ENCODE measurements around the gene ODC1.
A peak's percentile ranks its signal among the peaks of the same experiment; 100 is the strongest.

ODC1 gene

GRCh38 chr2:10400978-10401951 is 46.9 kb downstream of the ODC1 start (continued):
- TF ChIP-seq ZNF624 (tag by site-specific recombination; IDR thresholded peaks at IDR 0.05), result no peak

- Histone ChIP-seq H3K4me1 (ENCODE audit: control insufficient read depth, insufficient read depth, low read length) (no peaks in the 10 kb centered on the region), H3K4me3 (ENCODE audit: low read depth, low read length) (no peak overlapping the region), H3K27ac (ENCODE audit: extremely low read depth, low read depth, low read length) (no peak overlapping the region), H3K36me3 (ENCODE audit: control insufficient read depth in 2 of 2, insufficient read depth in 1 of 2, low read length in 2 of 2) (no peaks in the 10 kb centered on the region), H3K9me3 (ENCODE audit: control insufficient read depth, insufficient read depth, low read depth, low read length) (no peaks in the 10 kb centered on the region)
- TF ChIP-seq HOXC10 (CRISPR knock-in tag; IDR thresholded peaks at IDR 0.05) (no peak), ZNF843 (tag by site-specific recombination; IDR thresholded peaks at IDR 0.05) (no peak), ZNF335 (tag by site-specific recombination; conservative IDR thresholded peaks at IDR 0.05) (no peak), ZNF292 (tag by site-specific recombination; IDR thresholded peaks at IDR 0.05; ENCODE audit: borderline replicate concordance, low read depth) (no peak), ZNF248 (tag by site-specific recombination; IDR thresholded peaks at IDR 0.05) (no peak), BCL11B (tag by site-specific recombination; IDR thresholded peaks at IDR 0.05; ENCODE audit: low read depth) (no peak), REST (tag by site-specific recombination; IDR thresholded peaks at IDR 0.05) (no peak), ZNF398 (tag by site-specific recombination; IDR thresholded peaks at IDR 0.05) (no peak), MEIS1 (CRISPR knock-in tag; IDR thresholded peaks at IDR 0.05; ENCODE audit: borderline replicate concordance) (no peak), ZNF174 (tag by site-specific recombination; IDR thresholded peaks at IDR 0.05) (no peak)
- CTCF ChIA-PET, result interaction anchor here (1.2 kb wide), 1 partner anchor 8 kb away, joined by 4 read pairs; no protein-coding TSS in a partner anchor
- POLR2A ChIA-PET, result no interaction called here
Measured at GRCh38 chr2:10400568-10400977, 47.6 kb downstream of the ODC1 start.

- TF ChIP-seq ZNF623 (tag by site-specific recombination; IDR thresholded peaks at IDR 0.05) (peak; percentile 78), HOXC10 (CRISPR knock-in tag; IDR thresholded peaks at IDR 0.05) (no peak)
- Histone ChIP-seq H3K4me3 (ENCODE audit: low read depth, low read length) (no peak overlapping the region), H3K27ac (ENCODE audit: extremely low read depth, low read depth, low read length) (no peak overlapping the region), H3K4me1 (ENCODE audit: control insufficient read depth, insufficient read depth, low read length) (no peaks in the 10 kb centered on the region), H3K9me3 (ENCODE audit: control insufficient read depth, insufficient read depth, low read depth, low read length) (no peaks in the 10 kb centered on the region), H3K36me3 (ENCODE audit: control insufficient read depth in 2 of 2, insufficient read depth in 1 of 2, low read length in 2 of 2) (no peaks in the 10 kb centered on the region)
- CTCF ChIA-PET, result interaction anchor here (1.2 kb wide), 1 partner anchor 9 kb away, joined by 4 read pairs; no protein-coding TSS in a partner anchor
- POLR2A ChIA-PET, result no interaction called here
Measured at GRCh38 chr2:10400002-10400401, 48.1 kb downstream of the ODC1 start.

GRCh38 chr2:10399358-10399757 is 48.8 kb downstream of the ODC1 start:
- H3K27ac ChIP-seq (ENCODE audit: extremely low read depth, low read depth, low read length), result no peak overlapping the region
- H3K9me3 ChIP-seq (ENCODE audit: control insufficient read depth, insufficient read depth, low read depth, low read length), result no peaks in the 10 kb centered on the region
- TF ChIP-seq ZNF416 (tag by site-specific recombination; IDR thresholded peaks at IDR 0.05) (no peak), GLI2 (tag by site-specific recombination; IDR thresholded peaks at IDR 0.05; ENCODE audit: borderline replicate concordance, low read depth) (no peak), BCL11A (tag by site-specific recombination; IDR thresholded peaks at IDR 0.05; ENCODE audit: low read depth) (no peak), HIC1 (tag by site-specific recombination; IDR thresholded peaks at IDR 0.05) (no peak)
- no peak overlapping the region for H3K4me3 ChIP-seq (ENCODE audit: low read depth, low read length)
- no peaks in the 10 kb centered on the region for H3K36me3 ChIP-seq (ENCODE audit: control insufficient read depth in 2 of 2, insufficient read depth in 1 of 2, low read length in 2 of 2)
- no peaks in the 10 kb centered on the region for H3K4me1 ChIP-seq (ENCODE audit: control insufficient read depth, insufficient read depth, low read length)
- POLR2A ChIA-PET, result no interaction called here
- CTCF ChIA-PET, result interaction anchor here (0.5 to 1.2 kb wide), 2 partner anchors 9 to 133 kb away, joined by 3 to 4 read pairs; no protein-coding TSS in a partner anchor
